HFF-Myc (cell line): ENCODE data around the gene CCDC88B.

Experiments
- DNase-seq: peaks from one replicate; pipeline ENCODE4 v3.0.0-alpha.2; 2011; ENCODE audit warnings: low read depth; ENCODE audit errors: extremely low read depth
- H3K4me3 ChIP-seq: replicated peaks from 2 replicates; pipeline ENCODE4 v1.5.1; 2011; ENCODE audit warnings: low read depth, mild to moderate bottlenecking, control low read depth, low read length
- CTCF ChIP-seq: IDR thresholded peaks from 2 replicates; pipeline ENCODE4 v1.5.1; 2012; ENCODE audit warnings: mild to moderate bottlenecking, low read depth, low read length, control low read depth; ENCODE audit errors: missing control alignments

The CCDC88B gene

GRCh38 chr11:64403106-64403505 is 63.1 kb downstream of the CCDC88B start:
- TF ChIP-seq CTCF = no peak
- DNase-seq = no peak
- H3K4me3 ChIP-seq = no peak overlapping the region

GRCh38 chr11:64406221-64406946 is 66.4 kb downstream of the CCDC88B start:
- no peak overlapping the region for H3K4me3 ChIP-seq
- DNase-seq = no peak
- TF ChIP-seq CTCF = no peak
